Stomach (tissue), 9 donors: Measurements from ENCODE around the gene ATP6V0D1. TPM values are rescaled to one million over a fixed set of nuclear protein-coding genes. Genes with fewer than 3 reads are reported as not detected.

Source experiments
- DNase-seq, 2 donors: peaks; one replicate each; pipeline versions ENCODE4 v3.0.0 to v3.0.0-alpha.2; 2013 to 2019
- H3K27ac ChIP-seq, 5 donors: fragments of 200-600 bp in 4 of 5; sonication (generic) in 4 of 5; one replicate each; pipeline ENCODE4 v1.5.1; 2013 to 2019; ENCODE audit warnings: mild to moderate bottlenecking in 1 of 5, moderate library complexity in 1 of 5
- H3K27me3 ChIP-seq, 3 donors: fragments of 200-600 bp; sonication (generic); one replicate each; pipeline ENCODE4 v1.5.1; 2017 to 2019; ENCODE audit warnings: mixed run types in 1 of 3
- H3K36me3 ChIP-seq, 4 donors: fragments of 200-600 bp; sonication (generic); 1 replicate in 3 of 4; 2 replicates in 1 of 4; pipeline ENCODE4 v1.5.1; 2016 to 2019
- H3K4me1 ChIP-seq, 4 donors: fragments of 200-600 bp; sonication (generic); one replicate each; pipeline ENCODE4 v1.5.1; 2016 to 2019
- H3K4me3 ChIP-seq, 4 donors: fragments of 200-600 bp; sonication (generic) in 3 of 4; one replicate each; pipeline ENCODE4 v1.5.1; 2016 to 2019; ENCODE audit warnings: mild to moderate bottlenecking in 1 of 4
- H3K9me3 ChIP-seq, 4 donors: fragments of 200-600 bp; sonication (generic); one replicate each; pipeline ENCODE4 v1.5.1; 2016 to 2019
- CTCF ChIP-seq, 7 experiments: fragments of 450-650 bp in 4 of 7; fragments of 200-600 bp in 3 of 7; sonication (generic) in 3 of 7; IDR thresholded peaks; one replicate each; pipeline ENCODE4 v1.5.1; 2016 to 2019; ENCODE audit warnings: antibody characterized with exemption in 7 of 7, control low read depth in 2 of 7, mild to moderate bottlenecking in 1 of 7
- EP300 ChIP-seq: sonication (generic); formaldehyde crosslinking; IDR thresholded peaks from one replicate; pipeline ENCODE4 v1.6.1; 2017; ENCODE audit warnings: antibody characterized with exemption
- POLR2A ChIP-seq, 4 donors: fragments of 450-650 bp; IDR thresholded peaks; one replicate each; pipeline ENCODE4 v1.6.1; 2016; ENCODE audit warnings: antibody characterized with exemption in 4 of 4, control low read depth in 2 of 4, mild to moderate bottlenecking in 1 of 4, moderate library complexity in 1 of 4
- POLR2AphosphoS5 ChIP-seq, 3 donors: sonication (generic); formaldehyde crosslinking; IDR thresholded peaks; one replicate each; pipeline ENCODE4 v1.6.1; 2016; ENCODE audit warnings: antibody characterized with exemption in 3 of 3
- WGBS, 5 donors: extraction: QIAGEN DNeasy Blood & Tissue Kit in 3 of 5; methylation state at CpG; one replicate each; pipeline versions ENCODE4 v1.1.5 to v1.1.7; 2013 to 2018; 5-methylcytosine and 5-hydroxymethylcytosine counted together
- intact Hi-C: fragments of 100-400 bp; cut with DNase I; formaldehyde crosslinking; loops from one replicate; pipeline ENCODE4 v1.15.1; 2023; ENCODE audit warnings: low total_unique reads
- polyA plus RNA-seq, 3 donors: library from polyadenylated mRNA; stranded (reverse); fragments of 200-250 nt; gene quantifications; one replicate each; pipeline ENCODE4 v1.2.3, GENCODE V29; 2013
- total RNA-seq, 5 donors: library from RNA; depleted of rRNA; stranded (reverse); fragments of >200 nt; gene quantifications; one replicate each; pipeline versions ENCODE4 v1.1.0 to v1.2.3, GENCODE V29; 2014 to 2016
- donor health status: healthy with polysubstance abuse.
- donor health status: Bipolar disorder and iron deficiency.
- donor health status: healthy.

Gene ATP6V0D1
- total and polyA plus RNA-seq, 8 donors, result 23.5 to 102 (median 64.9) TPM

- Histone ChIP-seq H3K9me3 (no peaks in the 10 kb centered on the region), H3K27ac (peak overlapping the region in 1 of 5 donors; percentile 12), H3K4me1 (peaks cover 34 to 72% (median 58%) of the 10 kb centered on the region in 4 donors), H3K4me3 (peak overlapping the region in 1 of 4 donors; percentile 40), H3K27me3 (peaks cover 0 to 43% (median 0%) of the 10 kb centered on the region in 3 donors), H3K36me3 (no peaks in the 10 kb centered on the region)
- TF ChIP-seq POLR2A (IDR thresholded peaks at IDR 0.05), result no peak
- TF ChIP-seq EP300, result no peak
- no peak for TF ChIP-seq POLR2AphosphoS5 (IDR thresholded peaks at IDR 0.05)
- TF ChIP-seq CTCF (IDR thresholded peaks at IDR 0.05), result no peak
- intact Hi-C loops, result no loop called here
- 54 to 58% (median 54%) methylated on average over 10 to 15 of the region's 15 CpGs for WGBS, 5 donors
- DNase-seq, result peak in 1 of 2 donors; percentile 78
Measured at GRCh38 chr16:67391424-67392300, 89.3 kb downstream of the ATP6V0D1 start.

GRCh38 chr16:67390816-67391423, 90.0 kb downstream of the ATP6V0D1 start:
- no peak for TF ChIP-seq CTCF (IDR thresholded peaks at IDR 0.05)
- no peaks in the 10 kb centered on the region for H3K36me3 ChIP-seq
- H3K9me3 ChIP-seq, result no peaks in the 10 kb centered on the region
- H3K4me1 ChIP-seq, result peaks cover 27 to 65% (median 50%) of the 10 kb centered on the region in 4 donors
- peaks cover 0 to 38% (median 0%) of the 10 kb centered on the region in 3 donors for H3K27me3 ChIP-seq
- 78 to 94% (median 90%) methylated on average over 8 to 11 of the region's 11 CpGs for WGBS, 5 donors
- peak overlapping the region in 1 of 5 donors; percentile 12 for H3K27ac ChIP-seq
- intact Hi-C loops, result no loop called here
- no peak overlapping the region for H3K4me3 ChIP-seq
- DNase-seq, result no peak

- Histone ChIP-seq H3K36me3 (no peaks in the 10 kb centered on the region), H3K4me1 (peaks cover 19 to 57% (median 43%) of the 10 kb centered on the region in 4 donors), H3K27me3 (peaks cover 0 to 32% (median 0%) of the 10 kb centered on the region in 3 donors), H3K9me3 (no peaks in the 10 kb centered on the region), H3K27ac (no peak overlapping the region), H3K4me3 (no peak overlapping the region)
- intact Hi-C loops, result no loop called here
- TF ChIP-seq POLR2AphosphoS5 (IDR thresholded peaks at IDR 0.05) (no peak), EP300 (no peak), CTCF (IDR thresholded peaks at IDR 0.05) (no peak), POLR2A (IDR thresholded peaks at IDR 0.05) (no peak)
- 75 to 89% (median 82%) methylated on average over 24 to 27 of the region's 27 CpGs for whole genome bisulfite sequencing, 5 donors
- DNase-seq, result peak in 1 of 2 donors; percentile 31
Measured at GRCh38 chr16:67389911-67390815, 90.8 kb downstream of the ATP6V0D1 start.

GRCh38 chr16:67388591-67388990, 92.4 kb downstream of the ATP6V0D1 start:
- H3K27me3 ChIP-seq, result peaks cover 0 to 16% (median 0%) of the 10 kb centered on the region in 3 donors
- TF ChIP-seq EP300 (no peak), POLR2A (IDR thresholded peaks at IDR 0.05) (no peak), POLR2AphosphoS5 (IDR thresholded peaks at IDR 0.05) (no peak), CTCF (IDR thresholded peaks at IDR 0.05) (no peak)
- intact Hi-C loops, result no loop called here
- no peak for DNase-seq
- H3K9me3 ChIP-seq, result no peaks in the 10 kb centered on the region
- no peak overlapping the region for H3K27ac ChIP-seq
- H3K4me3 ChIP-seq, result no peak overlapping the region
- 90 to 100% (median 92%) methylated on average over 2 of the region's 2 CpGs for WGBS, 5 donors
- H3K36me3 ChIP-seq, result no peaks in the 10 kb centered on the region
- H3K4me1 ChIP-seq, result peaks cover 14 to 43% (median 29%) of the 10 kb centered on the region in 4 donors
